Measurements from ENCODE around the gene LEMD3. TPM values are rescaled to one million over a fixed set of nuclear protein-coding genes. Genes with fewer than 3 reads are reported as not detected.

LEMD3 gene
- total RNA-seq, 2 experiments from 2014 or later, result 29.0 to 45.5 TPM

- no peak for TF ChIP-seq EZH2phosphoT487 (IDR thresholded peaks at IDR 0.05; ENCODE audit: borderline replicate concordance, low read depth, low read length)
- TF ChIP-seq, protein P1, sequence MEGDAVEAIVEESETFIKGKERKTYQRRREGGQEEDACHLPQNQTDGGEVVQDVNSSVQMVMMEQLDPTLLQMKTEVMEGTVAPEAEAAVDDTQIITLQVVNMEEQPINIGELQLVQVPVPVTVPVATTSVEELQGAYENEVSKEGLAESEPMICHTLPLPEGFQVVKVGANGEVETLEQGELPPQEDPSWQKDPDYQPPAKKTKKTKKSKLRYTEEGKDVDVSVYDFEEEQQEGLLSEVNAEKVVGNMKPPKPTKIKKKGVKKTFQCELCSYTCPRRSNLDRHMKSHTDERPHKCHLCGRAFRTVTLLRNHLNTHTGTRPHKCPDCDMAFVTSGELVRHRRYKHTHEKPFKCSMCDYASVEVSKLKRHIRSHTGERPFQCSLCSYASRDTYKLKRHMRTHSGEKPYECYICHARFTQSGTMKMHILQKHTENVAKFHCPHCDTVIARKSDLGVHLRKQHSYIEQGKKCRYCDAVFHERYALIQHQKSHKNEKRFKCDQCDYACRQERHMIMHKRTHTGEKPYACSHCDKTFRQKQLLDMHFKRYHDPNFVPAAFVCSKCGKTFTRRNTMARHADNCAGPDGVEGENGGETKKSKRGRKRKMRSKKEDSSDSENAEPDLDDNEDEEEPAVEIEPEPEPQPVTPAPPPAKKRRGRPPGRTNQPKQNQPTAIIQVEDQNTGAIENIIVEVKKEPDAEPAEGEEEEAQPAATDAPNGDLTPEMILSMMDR (conservative IDR thresholded peaks at IDR 0.05; ENCODE audit: low read length), result no peak
- ChIA-PET POLR2A (no interaction called here), CTCF (ENCODE audit: unreplicated experiment) (no interaction called here)
- H3K4me3 ChIP-seq (ENCODE audit: low read depth, low read length, poor library complexity, severe bottlenecking), result no peak overlapping the region
- H4K20me1 ChIP-seq (ENCODE audit: insufficient read depth, low read length), result no peaks in the 10 kb centered on the region
- intact Hi-C loops (cut with micrococcal nuclease; ENCODE audit: unreplicated experiment), result no loop called here
- no peaks in the 10 kb centered on the region for H3K4me1 ChIP-seq (ENCODE audit: insufficient read depth, low read length, poor library complexity, severe bottlenecking)
- H3K36me3 ChIP-seq (ENCODE audit: insufficient read depth, low read length), result no peaks in the 10 kb centered on the region
- no peaks in the 10 kb centered on the region for H3K9me3 ChIP-seq (ENCODE audit: low read length)
- no peak overlapping the region for H2AFZ ChIP-seq (ENCODE audit: low read length)
- H3K79me2 ChIP-seq (ENCODE audit: insufficient read depth, low read depth, low read length), result no peaks in the 10 kb centered on the region
- no TSS peak for BruUV-seq (replicated peaks)
- no peaks in the 10 kb centered on the region for H3K9me2 ChIP-seq (ENCODE audit: insufficient read depth, low read length)
- H3K27ac ChIP-seq (ENCODE audit: low read depth, low read length, poor library complexity, severe bottlenecking), result no peak overlapping the region
- no peak for DNase-seq (ENCODE audit: low spot score)
- H3K4me2 ChIP-seq (ENCODE audit: low read length), result no peak overlapping the region
Measured at GRCh38 chr12:65263777-65264176, 94.4 kb downstream of the LEMD3 start.

DNA sequence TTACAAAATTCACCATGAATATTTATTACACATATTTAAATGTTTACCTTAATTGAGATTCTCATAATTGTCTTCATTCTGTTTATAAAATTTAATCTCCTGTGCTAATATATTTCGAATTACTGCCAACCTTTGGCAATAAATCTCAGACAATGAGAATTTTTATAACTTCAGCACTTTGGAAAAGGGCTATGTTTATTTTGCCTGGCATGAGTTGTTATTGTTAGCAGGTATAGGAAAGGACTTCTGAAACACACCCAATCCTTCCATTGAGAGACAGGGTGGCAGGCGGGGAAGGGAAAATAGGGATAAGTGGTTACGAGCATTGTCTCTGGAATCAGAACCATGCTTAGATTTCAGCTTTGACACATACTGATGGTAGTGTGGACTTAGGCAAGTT is 97.0 kb downstream of the LEMD3 start:
- H2AFZ ChIP-seq (ENCODE audit: low read length), result no peak overlapping the region
- H3K36me3 ChIP-seq (ENCODE audit: insufficient read depth, low read length), result no peaks in the 10 kb centered on the region
- no peaks in the 10 kb centered on the region for H4K20me1 ChIP-seq (ENCODE audit: insufficient read depth, low read length)
- H3K27ac ChIP-seq (ENCODE audit: low read depth, low read length, poor library complexity, severe bottlenecking), result no peak overlapping the region
- ChIA-PET CTCF (ENCODE audit: unreplicated experiment) (no interaction called here), POLR2A (no interaction called here)
- no peaks in the 10 kb centered on the region for H3K9me2 ChIP-seq (ENCODE audit: insufficient read depth, low read length)
- intact Hi-C loops (cut with micrococcal nuclease; ENCODE audit: unreplicated experiment), result no loop called here
- no peak overlapping the region for H3K4me2 ChIP-seq (ENCODE audit: low read length)
- H3K9me3 ChIP-seq (ENCODE audit: low read length), result no peaks in the 10 kb centered on the region
- no peak overlapping the region for H3K4me3 ChIP-seq (ENCODE audit: low read depth, low read length, poor library complexity, severe bottlenecking)
- no TSS peak for BruUV-seq (replicated peaks)
- no peak for DNase-seq (ENCODE audit: low spot score)
- no peaks in the 10 kb centered on the region for H3K79me2 ChIP-seq (ENCODE audit: insufficient read depth, low read depth, low read length)
- H3K4me1 ChIP-seq (ENCODE audit: insufficient read depth, low read length, poor library complexity, severe bottlenecking), result no peaks in the 10 kb centered on the region
- TF ChIP-seq EZH2phosphoT487 (IDR thresholded peaks at IDR 0.05; ENCODE audit: borderline replicate concordance, low read depth, low read length), result no peak

DNA sequence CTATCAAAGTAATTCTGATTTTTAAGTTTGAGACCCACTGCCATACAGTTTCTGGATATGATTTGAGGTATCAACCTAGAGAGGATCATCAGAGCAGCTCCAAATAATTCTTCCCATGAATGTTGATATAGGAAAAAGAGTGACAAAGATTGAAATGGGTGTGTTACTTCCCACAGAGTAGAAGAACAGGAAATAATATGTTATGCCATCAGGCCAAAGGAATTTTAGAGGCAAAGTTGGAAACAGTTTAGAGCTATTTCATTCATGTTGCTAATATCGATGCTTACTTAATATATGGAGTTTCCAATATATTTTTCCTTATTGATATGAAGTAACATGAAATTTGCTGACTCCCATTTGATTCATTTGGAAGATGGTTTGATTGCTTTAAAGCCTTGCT is 100.2 kb downstream of the LEMD3 start:
- TF ChIP-seq, protein P1 (conservative IDR thresholded peaks at IDR 0.05; ENCODE audit: low read length), result no peak
- TF ChIP-seq EZH2phosphoT487 (IDR thresholded peaks at IDR 0.05; ENCODE audit: borderline replicate concordance, low read depth, low read length), result no peak
- H3K4me1 ChIP-seq (ENCODE audit: insufficient read depth, low read length, poor library complexity, severe bottlenecking), result no peaks in the 10 kb centered on the region
- H3K36me3 ChIP-seq (ENCODE audit: insufficient read depth, low read length), result no peaks in the 10 kb centered on the region
- intact Hi-C loops (cut with micrococcal nuclease; ENCODE audit: unreplicated experiment), result no loop called here
- ChIA-PET POLR2A (interaction anchor here (0.6 kb wide), 1 partner anchor 105 kb away, joined by 3 read pairs; no protein-coding TSS in a partner anchor), CTCF (ENCODE audit: unreplicated experiment) (no interaction called here)
- DNase-seq (ENCODE audit: low spot score), result no peak
- no peak overlapping the region for H3K27ac ChIP-seq (ENCODE audit: low read depth, low read length, poor library complexity, severe bottlenecking)
- no TSS peak for BruUV-seq (replicated peaks)
- H3K4me2 ChIP-seq (ENCODE audit: low read length), result no peak overlapping the region
- no peaks in the 10 kb centered on the region for H4K20me1 ChIP-seq (ENCODE audit: insufficient read depth, low read length)
- H3K9me2 ChIP-seq (ENCODE audit: insufficient read depth, low read length), result no peaks in the 10 kb centered on the region
- no peaks in the 10 kb centered on the region for H3K79me2 ChIP-seq (ENCODE audit: insufficient read depth, low read depth, low read length)
- H2AFZ ChIP-seq (ENCODE audit: low read length), result no peak overlapping the region
- no peak overlapping the region for H3K4me3 ChIP-seq (ENCODE audit: low read depth, low read length, poor library complexity, severe bottlenecking)
- no peaks in the 10 kb centered on the region for H3K9me3 ChIP-seq (ENCODE audit: low read length)
